Activated naive CD4-positive, alpha-beta T cell treated with anti-CD3 and anti-CD28 coated beads for 36 hours (primary cell): ENCODE measurements around the gene ISM1. TPM values are rescaled to one million over a fixed set of nuclear protein-coding genes. Genes with fewer than 3 reads are reported as not detected.

Experiments used
- CTCF ChIA-PET: fragments of 350-600 bp; sonication (Branson Sonifier 250); formaldehyde crosslinking; loops from one replicate; lab custom pipeline; 2021; ENCODE audit warnings: antibody characterized with exemption; lab: Charles Lee
- DNase-seq: peaks from one replicate; pipeline ENCODE4 v3.0.0-alpha.2; 2020
- H3K27ac Mint-ChIP-seq: one replicate; pipeline ENCODE4 v1.8.0; 2021; ENCODE audit warnings: mild to moderate bottlenecking, mixed read lengths
- H3K27me3 Mint-ChIP-seq: one replicate; pipeline ENCODE4 v1.8.0; 2021; ENCODE audit warnings: low read depth, mixed read lengths
- H3K36me3 Mint-ChIP-seq: one replicate; pipeline ENCODE4 v1.8.0; 2021; ENCODE audit warnings: low read depth, mixed read lengths
- H3K4me1 Mint-ChIP-seq: one replicate; pipeline ENCODE4 v1.8.0; 2021; ENCODE audit warnings: low read depth, mixed read lengths
- H3K4me3 Mint-ChIP-seq: one replicate; pipeline ENCODE4 v1.8.0; 2021; ENCODE audit warnings: mild to moderate bottlenecking, moderate library complexity, mixed read lengths
- H3K9me3 Mint-ChIP-seq: one replicate; pipeline ENCODE4 v1.8.0; 2021; ENCODE audit warnings: mixed read lengths
- intact Hi-C: fragments of 100-400 bp; cut with micrococcal nuclease; formaldehyde crosslinking; loops from one replicate; pipeline ENCODE4 v1.15.1; 2023
- total RNA-seq, 2 experiments: library from RNA; stranded (reverse); gene quantifications; one replicate each; pipeline ENCODE4 v1.2.3, GENCODE V29; 2021

Gene ISM1
- total RNA-seq, 2 experiments from 2014 or later = 0.27 to 0.29 TPM

DNA sequence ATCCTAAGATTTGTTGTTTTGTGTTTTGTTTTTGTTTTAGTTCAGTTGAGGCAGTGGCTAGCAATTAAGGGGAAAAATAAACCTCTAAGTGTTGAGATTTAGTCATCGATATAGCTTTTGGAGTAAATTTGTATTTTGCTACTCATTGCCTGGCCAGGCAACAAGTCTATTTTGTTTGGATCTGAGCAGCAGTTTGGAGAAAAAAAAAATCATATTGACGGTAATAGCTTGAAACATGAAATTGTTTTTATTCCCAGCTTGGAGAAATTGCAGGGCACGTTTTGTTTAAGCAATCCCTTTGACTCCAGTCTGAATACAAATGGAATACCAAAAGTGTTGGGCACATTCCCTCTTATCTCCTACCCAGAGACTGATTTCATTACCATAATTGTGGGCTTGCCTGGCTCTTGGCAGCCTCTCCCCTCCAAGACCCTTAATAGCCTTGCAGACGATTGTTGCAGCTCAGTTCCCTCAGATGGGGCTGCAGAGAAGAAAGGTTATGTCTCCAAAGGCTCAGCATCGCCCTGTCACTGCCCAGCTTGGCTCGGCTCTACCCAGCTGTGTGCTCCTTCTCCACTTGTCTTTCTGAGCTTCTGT is 56.0 kb downstream of the ISM1 start:
- H3K27me3 Mint-ChIP-seq = no peaks in the 10 kb centered on the region
- CTCF ChIA-PET = no interaction called here
- H3K27ac Mint-ChIP-seq = no peak overlapping the region
- intact Hi-C loops = no loop called here
- no peaks in the 10 kb centered on the region for H3K9me3 Mint-ChIP-seq
- peaks cover 3% of the 10 kb centered on the region for H3K36me3 Mint-ChIP-seq
- H3K4me3 Mint-ChIP-seq = no peak overlapping the region
- no peaks in the 10 kb centered on the region for H3K4me1 Mint-ChIP-seq
- no peak for DNase-seq

DNA sequence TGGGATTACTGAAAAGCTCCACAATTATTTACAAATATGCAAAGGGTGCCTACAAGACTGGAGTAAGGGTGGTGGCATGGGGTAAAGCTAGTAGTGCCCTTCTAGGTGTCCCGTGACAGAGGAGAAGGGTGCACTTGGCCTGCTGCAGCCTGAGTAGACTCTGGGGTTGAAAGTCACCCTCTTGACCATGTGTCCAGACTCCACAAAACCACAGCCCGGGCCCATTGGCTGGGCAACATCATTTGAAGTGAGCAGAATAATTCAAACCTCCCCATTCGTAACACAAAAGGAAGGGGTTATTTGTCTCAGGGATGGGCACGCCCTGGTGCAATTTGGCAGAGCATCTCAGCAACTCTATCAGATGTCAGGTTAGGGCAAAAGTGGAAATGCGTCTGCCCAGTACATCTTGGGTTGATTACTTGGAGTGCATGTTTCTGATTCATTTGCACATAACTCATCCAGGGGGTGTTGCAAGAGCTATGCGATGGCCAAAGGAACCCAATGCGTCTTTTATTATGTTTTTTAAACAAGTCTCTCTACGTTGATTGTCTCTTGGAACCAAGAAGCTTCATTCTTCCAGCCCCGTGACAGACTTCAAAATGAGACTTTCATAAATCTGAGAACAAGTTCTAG is 56.7 kb downstream of the ISM1 start:
- Mint-ChIP-seq H3K27me3 (no peaks in the 10 kb centered on the region), H3K36me3 (no peaks in the 10 kb centered on the region), H3K9me3 (no peaks in the 10 kb centered on the region), H3K27ac (no peak overlapping the region), H3K4me1 (no peaks in the 10 kb centered on the region), H3K4me3 (no peak overlapping the region)
- DNase-seq = no peak
- intact Hi-C loops = no loop called here
- CTCF ChIA-PET = interaction anchor here (1.1 kb wide), 1 partner anchor 49 kb away, joined by 4 read pairs; no protein-coding TSS in a partner anchor

DNA sequence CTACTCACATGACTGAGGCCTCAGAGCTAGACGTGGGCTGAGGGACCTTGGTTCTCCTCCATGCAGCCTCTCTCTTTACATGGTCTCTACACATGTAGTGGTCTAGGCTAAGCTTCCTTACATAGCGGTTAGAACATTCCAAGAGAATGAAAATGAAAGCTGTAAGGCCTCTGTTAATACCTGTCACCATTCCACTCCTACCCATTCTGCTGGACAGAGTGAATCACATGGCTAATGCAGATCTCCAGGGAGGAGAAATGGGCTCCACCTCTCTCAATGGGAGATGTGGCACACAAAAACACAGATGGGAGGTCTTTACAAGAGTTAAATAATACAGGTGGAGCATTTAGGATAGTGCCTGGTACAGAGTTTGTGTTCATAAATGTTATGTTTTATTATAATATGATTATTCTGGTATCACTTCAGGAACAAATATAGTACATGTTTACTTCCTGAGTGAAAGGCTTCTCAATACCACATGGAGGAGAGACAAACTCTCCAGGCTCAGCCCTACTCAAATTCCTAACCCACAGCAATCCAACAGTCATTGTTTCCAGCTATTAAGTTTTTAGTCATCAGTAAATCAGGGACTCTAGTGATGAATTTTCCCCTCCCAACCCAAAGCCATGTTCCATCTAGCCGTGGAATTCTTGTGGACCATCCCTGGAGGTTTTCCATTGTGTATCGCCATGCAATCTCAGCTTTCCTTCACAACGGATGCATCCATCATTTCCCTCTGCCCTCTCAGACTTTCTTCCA is 57.9 kb downstream of the ISM1 start:
- intact Hi-C loops = no loop called here
- no peaks in the 10 kb centered on the region for H3K4me1 Mint-ChIP-seq
- H3K9me3 Mint-ChIP-seq = no peaks in the 10 kb centered on the region
- CTCF ChIA-PET = interaction anchor here (0.7 kb wide), 1 partner anchor 90 kb away, joined by 3 read pairs; no protein-coding TSS in a partner anchor
- DNase-seq = no peak
- H3K36me3 Mint-ChIP-seq = no peaks in the 10 kb centered on the region
- H3K27me3 Mint-ChIP-seq = no peaks in the 10 kb centered on the region
- no peak overlapping the region for H3K4me3 Mint-ChIP-seq
- no peak overlapping the region for H3K27ac Mint-ChIP-seq

GRCh38 chr20:13280609-13281324 is 59.7 kb downstream of the ISM1 start:
- DNase-seq = no peak
- CTCF ChIA-PET = no interaction called here
- Mint-ChIP-seq H3K4me3 (no peak overlapping the region), H3K36me3 (no peaks in the 10 kb centered on the region), H3K4me1 (no peaks in the 10 kb centered on the region), H3K27me3 (no peaks in the 10 kb centered on the region), H3K9me3 (no peaks in the 10 kb centered on the region), H3K27ac (no peak overlapping the region)
- intact Hi-C loops = no loop called here

DNA sequence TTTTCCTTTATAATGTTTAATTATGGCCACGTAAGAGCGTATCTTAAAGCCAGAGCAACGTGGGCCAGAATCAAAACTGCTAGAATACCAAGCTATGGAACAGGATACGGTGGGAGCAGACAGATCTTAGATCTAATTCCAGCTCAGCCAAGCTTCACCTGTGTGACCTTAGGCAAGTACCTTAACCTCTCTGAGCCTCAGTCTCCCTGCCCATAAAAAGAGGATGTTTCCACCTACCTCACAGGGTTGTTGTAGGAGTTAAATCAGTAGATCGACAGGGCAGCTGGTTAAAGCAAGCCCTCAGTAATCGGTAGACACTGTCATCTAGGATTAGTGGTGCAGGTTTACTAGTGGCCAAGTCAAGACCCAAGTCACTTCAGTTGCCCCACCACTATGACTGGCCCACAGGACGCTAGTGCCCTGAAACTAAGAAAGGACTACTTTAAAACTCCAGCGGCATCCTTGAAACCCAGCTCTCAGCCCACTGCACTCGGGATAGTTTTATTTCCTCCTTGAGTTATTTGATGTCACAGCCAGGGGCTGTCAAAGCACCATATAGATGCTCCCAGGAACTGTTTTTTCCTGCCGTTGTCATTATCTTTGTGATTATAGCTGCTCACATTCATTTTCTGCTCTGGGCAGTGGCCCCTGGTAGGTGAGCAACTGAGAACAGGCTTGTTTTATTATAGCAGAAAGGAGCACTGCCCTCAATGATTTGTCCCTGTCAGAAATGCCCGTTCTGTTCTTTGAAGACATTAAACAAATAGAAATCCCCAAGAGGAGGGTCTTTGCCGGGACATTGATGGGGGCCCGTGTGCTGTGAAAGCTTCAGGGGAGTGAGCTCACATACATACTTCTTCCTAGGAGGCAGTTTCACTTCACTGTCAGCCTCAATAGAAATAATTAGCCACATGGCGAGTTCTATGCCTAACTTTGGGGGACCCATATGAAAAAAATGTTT is 63.1 kb downstream of the ISM1 start:
- CTCF ChIA-PET = interaction anchor here (1.3 kb wide), 1 partner anchor 18 kb away, joined by 4 read pairs; no protein-coding TSS in a partner anchor
- intact Hi-C loops = no loop called here
- H3K4me3 Mint-ChIP-seq = no peak overlapping the region
- H3K9me3 Mint-ChIP-seq = no peaks in the 10 kb centered on the region
- no peaks in the 10 kb centered on the region for H3K36me3 Mint-ChIP-seq
- H3K4me1 Mint-ChIP-seq = no peaks in the 10 kb centered on the region
- DNase-seq = no peak
- H3K27ac Mint-ChIP-seq = no peak overlapping the region
- H3K27me3 Mint-ChIP-seq = no peaks in the 10 kb centered on the region

GRCh38 chr20:13284830-13285229 is 63.8 kb downstream of the ISM1 start:
- CTCF ChIA-PET = interaction anchor here (1.3 kb wide), 1 partner anchor 18 kb away, joined by 4 read pairs; no protein-coding TSS in a partner anchor
- H3K27ac Mint-ChIP-seq = no peak overlapping the region
- no peaks in the 10 kb centered on the region for H3K27me3 Mint-ChIP-seq
- DNase-seq = no peak
- intact Hi-C loops = no loop called here
- H3K4me1 Mint-ChIP-seq = no peaks in the 10 kb centered on the region
- H3K9me3 Mint-ChIP-seq = no peaks in the 10 kb centered on the region
- peaks cover 2% of the 10 kb centered on the region for H3K36me3 Mint-ChIP-seq
- no peak overlapping the region for H3K4me3 Mint-ChIP-seq

- H3K36me3 Mint-ChIP-seq = peaks cover 2% of the 10 kb centered on the region
- H3K27ac Mint-ChIP-seq = no peak overlapping the region
- CTCF ChIA-PET = no interaction called here
- intact Hi-C loops = no loop called here
- H3K9me3 Mint-ChIP-seq = no peaks in the 10 kb centered on the region
- H3K4me1 Mint-ChIP-seq = no peaks in the 10 kb centered on the region
- DNase-seq = no peak
- no peak overlapping the region for H3K4me3 Mint-ChIP-seq
- no peaks in the 10 kb centered on the region for H3K27me3 Mint-ChIP-seq
These were observed 64.3 kb downstream of the ISM1 start for GRCh38 chr20:13285408-13285807.

- DNase-seq = no peak
- no peaks in the 10 kb centered on the region for H3K9me3 Mint-ChIP-seq
- CTCF ChIA-PET = no interaction called here
- no peak overlapping the region for H3K27ac Mint-ChIP-seq
- no peak overlapping the region for H3K4me3 Mint-ChIP-seq
- no peaks in the 10 kb centered on the region for H3K27me3 Mint-ChIP-seq
- no peaks in the 10 kb centered on the region for H3K4me1 Mint-ChIP-seq
- peaks cover 2% of the 10 kb centered on the region for H3K36me3 Mint-ChIP-seq
- intact Hi-C loops = no loop called here
These were observed 65.0 kb downstream of the ISM1 start for GRCh38 chr20:13286052-13286451.

DNA sequence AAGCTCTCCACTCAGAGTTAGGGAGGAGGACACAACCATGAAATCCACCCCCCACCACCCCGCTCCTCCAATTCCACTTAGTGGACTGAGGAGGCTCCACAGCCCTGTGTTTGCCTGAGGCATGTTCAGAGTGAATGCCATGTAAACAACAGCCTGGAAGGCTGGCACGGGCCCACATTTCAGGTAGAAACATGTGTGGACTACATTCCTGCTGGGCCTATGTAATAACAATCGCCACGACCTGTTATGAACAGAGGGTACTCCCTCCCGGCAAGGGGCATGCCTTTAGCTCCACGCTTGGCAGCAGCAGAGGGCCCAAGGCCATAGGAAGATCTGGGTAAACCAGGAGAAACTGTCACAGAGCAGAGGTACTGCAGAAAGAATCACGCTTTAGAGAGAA is 65.5 kb downstream of the ISM1 start:
- Mint-ChIP-seq H3K36me3 (peaks cover 2% of the 10 kb centered on the region), H3K9me3 (no peaks in the 10 kb centered on the region), H3K4me3 (no peak overlapping the region), H3K27ac (no peak overlapping the region), H3K4me1 (no peaks in the 10 kb centered on the region), H3K27me3 (no peaks in the 10 kb centered on the region)
- no peak for DNase-seq
- CTCF ChIA-PET = no interaction called here
- intact Hi-C loops = no loop called here

GRCh38 chr20:13288357-13288756 is 67.3 kb downstream of the ISM1 start:
- no peaks in the 10 kb centered on the region for H3K9me3 Mint-ChIP-seq

GRCh38 chr20:13289031-13289430 is 68.0 kb downstream of the ISM1 start:
- Mint-ChIP-seq H3K27ac (no peak overlapping the region), H3K27me3 (no peaks in the 10 kb centered on the region), H3K9me3 (no peaks in the 10 kb centered on the region), H3K36me3 (peaks cover 6% of the 10 kb centered on the region), H3K4me3 (no peak overlapping the region), H3K4me1 (no peaks in the 10 kb centered on the region)
- intact Hi-C loops = no loop called here
- DNase-seq = no peak
- CTCF ChIA-PET = no interaction called here

More at GRCh38 chr20:13288357-13288756, 67.3 kb downstream of the ISM1 start:
- CTCF ChIA-PET = no interaction called here
- intact Hi-C loops = no loop called here
- H3K36me3 Mint-ChIP-seq = peaks cover 6% of the 10 kb centered on the region
- H3K4me3 Mint-ChIP-seq = no peak overlapping the region
- H3K27me3 Mint-ChIP-seq = no peaks in the 10 kb centered on the region
- no peaks in the 10 kb centered on the region for H3K4me1 Mint-ChIP-seq
- DNase-seq = no peak
- H3K27ac Mint-ChIP-seq = no peak overlapping the region
